Smooth muscle cell (in vitro differentiated cells): ENCODE measurements around the gene AHRR. TPM values are rescaled to one million over a fixed set of nuclear protein-coding genes. Genes with fewer than 3 reads are reported as not detected.

Source experiments
- DNase-seq: peaks from one replicate; lab custom pipeline; 2025; ENCODE audit not compliant: unreplicated experiment; lab: John Stamatoyannopoulos, UW
- H2AFZ ChIP-seq: fragments of 200-600 bp; sonication (generic); 2 replicates; pipeline ENCODE4 v1.6.0; 2016; ENCODE audit warnings: antibody characterized with exemption, low read depth, mild to moderate bottlenecking
- H3F3A ChIP-seq: fragments of 200-600 bp; sonication (generic); 2 replicates; pipeline ENCODE4 v1.6.0; 2017; ENCODE audit warnings: antibody characterized with exemption, low read depth
- H3K27ac ChIP-seq: fragments of 200-600 bp; sonication (generic); 2 replicates; pipeline ENCODE4 v1.5.1; 2016; ENCODE audit warnings: low read depth, mild to moderate bottlenecking
- H3K27me3 ChIP-seq: fragments of 200-600 bp; sonication (generic); 2 replicates; pipeline ENCODE4 v1.6.1; 2016; ENCODE audit warnings: low read depth, mild to moderate bottlenecking
- H3K36me3 ChIP-seq: fragments of 200-600 bp; sonication (generic); 2 replicates; pipeline ENCODE4 v1.5.1; 2016; ENCODE audit warnings: low read depth
- H3K4me1 ChIP-seq: fragments of 200-600 bp; sonication (generic); 2 replicates; pipeline ENCODE4 v1.5.1; 2016; ENCODE audit warnings: low read depth
- H3K4me2 ChIP-seq: fragments of 200-600 bp; sonication (generic); 2 replicates; pipeline ENCODE4 v1.6.0; 2016; ENCODE audit warnings: mild to moderate bottlenecking
- H3K4me3 ChIP-seq: fragments of 200-600 bp; sonication (generic); 2 replicates; pipeline ENCODE4 v1.5.1; 2016; ENCODE audit warnings: mild to moderate bottlenecking
- H3K79me2 ChIP-seq: fragments of 200-600 bp; sonication (generic); 2 replicates; pipeline ENCODE4 v1.6.0; 2016; ENCODE audit warnings: low read depth, mild to moderate bottlenecking
- H3K9ac ChIP-seq: fragments of 200-600 bp; sonication (generic); 2 replicates; pipeline ENCODE4 v1.6.0; 2016; ENCODE audit warnings: low read depth
- H3K9me3 ChIP-seq: fragments of 200-600 bp; sonication (generic); replicated peaks from 2 replicates; pipeline ENCODE4 v1.5.1; 2016; ENCODE audit warnings: low read depth
- H4K20me1 ChIP-seq: fragments of 200-600 bp; sonication (generic); 2 replicates; pipeline ENCODE4 v1.6.0; 2016; ENCODE audit warnings: low read depth
- WGBS: methylation state at CpG from one replicate; pipeline ENCODE4 v1.1.7; 2016; ENCODE audit warnings: low lambda C conversion rate; 5-methylcytosine and 5-hydroxymethylcytosine counted together
- polyA plus RNA-seq: library from polyadenylated mRNA; unstranded; fragments of >200 nt; fragmentation: Nextera tagmentation; extraction: Ambion mirVana; gene quantifications from 2 replicates; pipeline ENCODE4 v1.2.1, GENCODE V29; 2016
- total RNA-seq: library from RNA; depleted of rRNA; stranded (reverse); fragments of >200 nt; gene quantifications from 2 replicates; pipeline ENCODE4 v1.2.3, GENCODE V29; 2014
- TF ChIP-seq, protein P1 (sequence below): fragments of 200-600 bp; sonication (generic); IDR thresholded peaks from 2 replicates; pipeline ENCODE4 v1.5.1; 2017; ENCODE audit warnings: borderline replicate concordance, mild to moderate bottlenecking, antibody characterized with exemption; ENCODE audit not compliant: insufficient read depth, poor library complexity, severe bottlenecking

AHRR gene
- total and polyA plus RNA-seq, 2 experiments from 2014 or later: 14.4 to 18.2 TPM

DNA sequence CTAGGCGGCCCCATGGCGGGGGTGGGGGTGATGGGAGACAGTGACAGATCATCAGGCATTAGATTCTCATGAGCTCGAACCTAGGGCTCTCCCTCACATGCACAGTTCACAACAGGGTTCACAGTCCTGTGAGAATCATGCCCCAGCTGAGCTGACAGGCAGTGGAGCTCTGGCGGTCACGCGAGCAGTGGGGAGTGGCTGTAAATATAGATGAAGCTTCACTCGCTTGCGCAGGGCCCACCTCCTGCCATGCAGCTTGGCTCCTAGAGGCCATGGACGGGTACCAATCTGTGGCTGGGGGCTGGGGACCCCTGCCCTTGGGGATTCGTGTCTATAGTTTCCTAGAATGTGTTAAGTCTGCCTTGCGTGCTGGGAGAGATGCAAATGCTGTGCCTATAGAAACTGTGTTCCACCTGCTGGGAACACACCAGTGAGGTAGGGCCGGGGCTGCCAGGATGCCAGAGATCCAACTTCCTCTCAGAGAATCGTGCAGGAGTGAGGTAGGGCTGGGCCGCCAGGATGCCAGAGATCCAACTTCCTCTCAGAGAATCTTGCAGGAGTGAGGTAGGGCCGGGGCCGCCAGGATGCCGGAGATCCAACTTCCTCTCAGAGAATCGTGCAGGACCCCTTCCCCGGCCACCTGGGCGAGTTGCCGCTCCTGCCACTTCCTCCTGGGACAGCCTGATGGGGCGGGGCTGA lies 107.4 kb downstream of the AHRR start:
- no peak overlapping the region for H2AFZ ChIP-seq
- H3K79me2 ChIP-seq: no peaks in the 10 kb centered on the region
- no peaks in the 10 kb centered on the region for H3K36me3 ChIP-seq
- no peaks in the 10 kb centered on the region for H3K9me3 ChIP-seq
- H4K20me1 ChIP-seq: no peaks in the 10 kb centered on the region
- TF ChIP-seq, protein P1, sequence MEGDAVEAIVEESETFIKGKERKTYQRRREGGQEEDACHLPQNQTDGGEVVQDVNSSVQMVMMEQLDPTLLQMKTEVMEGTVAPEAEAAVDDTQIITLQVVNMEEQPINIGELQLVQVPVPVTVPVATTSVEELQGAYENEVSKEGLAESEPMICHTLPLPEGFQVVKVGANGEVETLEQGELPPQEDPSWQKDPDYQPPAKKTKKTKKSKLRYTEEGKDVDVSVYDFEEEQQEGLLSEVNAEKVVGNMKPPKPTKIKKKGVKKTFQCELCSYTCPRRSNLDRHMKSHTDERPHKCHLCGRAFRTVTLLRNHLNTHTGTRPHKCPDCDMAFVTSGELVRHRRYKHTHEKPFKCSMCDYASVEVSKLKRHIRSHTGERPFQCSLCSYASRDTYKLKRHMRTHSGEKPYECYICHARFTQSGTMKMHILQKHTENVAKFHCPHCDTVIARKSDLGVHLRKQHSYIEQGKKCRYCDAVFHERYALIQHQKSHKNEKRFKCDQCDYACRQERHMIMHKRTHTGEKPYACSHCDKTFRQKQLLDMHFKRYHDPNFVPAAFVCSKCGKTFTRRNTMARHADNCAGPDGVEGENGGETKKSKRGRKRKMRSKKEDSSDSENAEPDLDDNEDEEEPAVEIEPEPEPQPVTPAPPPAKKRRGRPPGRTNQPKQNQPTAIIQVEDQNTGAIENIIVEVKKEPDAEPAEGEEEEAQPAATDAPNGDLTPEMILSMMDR: no peak
- 91% methylated on average over 22 of the region's 22 CpGs for WGBS
- H3K27me3 ChIP-seq: no peaks in the 10 kb centered on the region
- H3K27ac ChIP-seq: peak overlapping the region; percentile 16
- H3K9ac ChIP-seq: no peak overlapping the region
- no peaks in the 10 kb centered on the region for H3F3A ChIP-seq
- DNase-seq: no peak
- no peak overlapping the region for H3K4me3 ChIP-seq
- no peaks in the 10 kb centered on the region for H3K4me1 ChIP-seq
- H3K4me2 ChIP-seq: no peak overlapping the region

DNA sequence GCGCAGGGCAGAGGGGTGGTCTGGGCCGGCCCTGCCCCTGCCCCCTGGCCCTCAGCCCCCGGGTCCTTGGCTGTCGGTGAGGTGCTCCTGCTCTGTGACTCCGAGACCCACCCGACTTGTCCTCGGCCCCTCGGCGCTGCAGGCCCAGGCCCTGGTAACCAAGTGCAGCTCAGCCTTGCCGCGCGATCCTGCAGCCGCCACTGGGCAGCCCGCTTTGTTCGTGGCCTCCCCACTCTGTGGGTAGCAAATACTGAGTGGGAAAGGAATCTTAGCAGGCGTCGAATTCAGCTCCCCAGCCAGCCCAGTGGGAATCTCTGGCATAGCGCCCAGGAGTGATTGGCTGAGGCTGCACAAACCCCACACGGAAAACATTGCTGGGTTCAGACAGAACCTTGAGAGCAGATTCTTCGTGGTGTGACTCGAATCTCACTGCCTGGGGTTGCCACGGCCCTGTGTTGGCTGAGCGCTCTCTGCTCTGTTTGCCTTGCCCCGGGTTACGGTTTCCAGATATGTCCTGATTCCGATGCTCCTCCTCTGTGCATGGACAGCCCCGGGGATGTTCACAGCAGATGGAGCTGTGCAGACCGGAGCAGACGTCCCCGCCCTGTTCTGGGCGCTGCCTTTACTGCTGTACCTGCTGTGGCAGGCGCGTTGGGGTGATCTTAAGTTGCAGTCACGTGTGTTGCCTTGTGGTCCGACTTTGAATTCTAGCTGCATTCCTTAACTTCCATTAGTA lies 108.1 kb downstream of the AHRR start:
- H4K20me1 ChIP-seq: no peaks in the 10 kb centered on the region
- no peaks in the 10 kb centered on the region for H3K36me3 ChIP-seq
- no peak overlapping the region for H3K4me3 ChIP-seq
- TF ChIP-seq, protein P1: no peak
- H3K9me3 ChIP-seq: no peaks in the 10 kb centered on the region
- 74% methylated on average over 30 of the region's 35 CpGs for WGBS
- no peaks in the 10 kb centered on the region for H3K79me2 ChIP-seq
- no peak overlapping the region for H3K4me2 ChIP-seq
- no peak overlapping the region for H3K9ac ChIP-seq
- no peaks in the 10 kb centered on the region for H3F3A ChIP-seq
- H2AFZ ChIP-seq: no peak overlapping the region
- peak overlapping the region; percentile 16 for H3K27ac ChIP-seq
- no peak for DNase-seq
- H3K27me3 ChIP-seq: no peaks in the 10 kb centered on the region
- H3K4me1 ChIP-seq: no peaks in the 10 kb centered on the region

DNA sequence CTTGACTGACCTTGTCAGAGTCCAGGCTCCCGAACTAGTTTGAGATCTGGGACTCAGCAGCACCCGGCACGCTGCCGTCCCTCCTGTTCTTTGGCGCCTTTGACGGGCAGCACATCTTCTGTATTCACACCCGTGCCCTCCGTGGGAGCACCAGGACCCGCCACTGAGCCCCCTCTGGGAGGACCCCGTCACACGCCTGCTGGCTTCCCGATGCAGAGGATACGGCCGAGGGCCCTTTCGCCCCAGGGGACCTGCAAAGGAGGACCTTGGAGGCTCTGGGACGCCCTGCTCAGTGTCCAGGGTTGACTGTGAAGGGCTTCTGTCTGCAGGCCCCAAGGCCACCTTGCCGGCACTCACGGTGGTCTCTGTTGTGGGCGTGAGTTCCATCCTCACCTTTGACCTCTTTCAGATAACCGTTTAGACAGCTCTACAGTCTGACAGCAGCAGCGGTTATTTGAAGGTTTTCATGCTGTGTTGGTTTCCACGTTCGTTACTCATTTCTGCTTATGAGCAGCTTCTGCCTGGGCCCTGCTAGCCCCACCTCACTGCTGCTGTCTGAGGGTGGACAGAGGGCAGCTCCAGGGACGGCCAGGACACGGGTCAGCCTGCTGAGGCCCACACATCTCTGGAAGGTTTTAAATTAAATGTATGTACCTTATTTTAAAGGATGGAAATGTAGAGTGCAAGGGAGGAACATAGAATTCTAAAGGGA lies 108.9 kb downstream of the AHRR start:
- 90% methylated on average over 19 of the region's 25 CpGs for WGBS
- H3K27ac ChIP-seq: peak overlapping the region; percentile 16
- no peaks in the 10 kb centered on the region for H3F3A ChIP-seq
- H3K36me3 ChIP-seq: no peaks in the 10 kb centered on the region
- H3K27me3 ChIP-seq: no peaks in the 10 kb centered on the region
- H3K79me2 ChIP-seq: no peaks in the 10 kb centered on the region
- no peak overlapping the region for H3K4me3 ChIP-seq
- DNase-seq: no peak
- no peaks in the 10 kb centered on the region for H3K9me3 ChIP-seq
- H2AFZ ChIP-seq: no peak overlapping the region
- H3K4me2 ChIP-seq: no peak overlapping the region
- H4K20me1 ChIP-seq: no peaks in the 10 kb centered on the region
- H3K4me1 ChIP-seq: no peaks in the 10 kb centered on the region
- TF ChIP-seq, protein P1: no peak
- H3K9ac ChIP-seq: no peak overlapping the region
